HL-60 (cell line): ENCODE results near the gene ACVR2B.

Experiments
- DNase-seq, 2 experiments: peaks; one replicate each; pipeline ENCODE4 v3.0.0-alpha.2; 2010 to 2020; ENCODE audit warnings: low read depth in 1 of 2, low spot score in 1 of 2
- H3K27ac ChIP-seq: fragments of 250-450 bp; sonication (Bioruptor Pico); replicated peaks from 2 replicates; pipeline ENCODE4 v1.5.1; 2020; ENCODE audit warnings: mild to moderate bottlenecking, moderate library complexity
- H3K27me3 ChIP-seq: fragments of 250-450 bp; sonication (Bioruptor Pico); 2 replicates; pipeline ENCODE4 v1.5.1; 2021; ENCODE audit warnings: mild to moderate bottlenecking, moderate library complexity; ENCODE audit not compliant: insufficient read depth, poor library complexity, severe bottlenecking
- H3K4me3 ChIP-seq: replicated peaks from 2 replicates; pipeline ENCODE4 v1.5.1; 2011; ENCODE audit warnings: mild to moderate bottlenecking, control low read depth, low read length; ENCODE audit not compliant: insufficient read depth
- CTCF ChIP-seq: IDR thresholded peaks from one replicate; pipeline ENCODE4 v1.5.1; 2011; ENCODE audit warnings: low read length, control low read depth, inconsistent platforms; ENCODE audit not compliant: insufficient read depth
- GABPA ChIP-seq: IDR thresholded peaks from 2 replicates; pipeline ENCODE4 v1.6.1; 2012; ENCODE audit warnings: low read depth
- POLR2AphosphoS5 ChIP-seq: IDR thresholded peaks from 2 replicates; pipeline ENCODE4 v1.6.1; 2012; ENCODE audit warnings: low read depth
- REST ChIP-seq: IDR thresholded peaks from 2 replicates; pipeline ENCODE4 v1.6.1; 2012; ENCODE audit warnings: low read depth; ENCODE audit not compliant: insufficient replicate concordance
- SPI1 ChIP-seq: IDR thresholded peaks from 2 replicates; pipeline ENCODE4 v1.6.1; 2012; ENCODE audit warnings: low read depth, mild to moderate bottlenecking, borderline replicate concordance

The ACVR2B gene

GRCh38 chr3:38460377-38461270, 6.9 kb downstream of the ACVR2B start:
- H3K4me3 ChIP-seq, result no peak overlapping the region
- no peaks in the 10 kb centered on the region for H3K27me3 ChIP-seq
- no peak for TF ChIP-seq POLR2AphosphoS5
- no peak for TF ChIP-seq GABPA
- no peak for TF ChIP-seq CTCF
- no peak for TF ChIP-seq SPI1
- TF ChIP-seq REST, result no peak
- no peak for DNase-seq
- no peak overlapping the region for H3K27ac ChIP-seq

GRCh38 chr3:38465588-38466154, 12.0 kb downstream of the ACVR2B start:
- no peak for DNase-seq
- H3K27ac ChIP-seq, result no peak overlapping the region
- no peak for TF ChIP-seq GABPA
- TF ChIP-seq REST, result no peak
- TF ChIP-seq CTCF, result no peak
- no peak for TF ChIP-seq POLR2AphosphoS5
- no peak for TF ChIP-seq SPI1

GRCh38 chr3:38468765-38469164, 15.1 kb downstream of the ACVR2B start:
- no peak for DNase-seq
- TF ChIP-seq GABPA (no peak), CTCF (no peak), REST (no peak), SPI1 (no peak), POLR2AphosphoS5 (no peak)
- H3K27ac ChIP-seq, result no peak overlapping the region
- no peaks in the 10 kb centered on the region for H3K27me3 ChIP-seq
- no peak overlapping the region for H3K4me3 ChIP-seq

More at GRCh38 chr3:38465588-38466154, 12.0 kb downstream of the ACVR2B start:
- no peaks in the 10 kb centered on the region for H3K27me3 ChIP-seq
- no peak overlapping the region for H3K4me3 ChIP-seq
